HepG2 (cell line): ENCODE measurements around the gene DGKB. TPM values are rescaled to one million over a fixed set of nuclear protein-coding genes. Genes with fewer than 3 reads are reported as not detected.

Experiments
- ATAC-seq: fragments of 200-7000 bp; cut with Tn5 transposase; 3 replicates; pipeline ENCODE4 v1.9.1; 2020; ENCODE audit warnings: mild to moderate bottlenecking, moderate library complexity
- BruUV-seq: library from RNA; stranded (reverse); fragments of 400-500 nt; replicated peaks from 2 replicates; lab custom pipeline; 2021; lab: Mats Ljungman, UMichigan
- CTCF ChIA-PET: fragments of 300-600 bp; formaldehyde crosslinking; extraction: SDS; loops from one replicate; lab custom pipeline; 2021; ENCODE audit warnings: low total read pairs, inconsistent platforms, low intra/inter-chr PET ratio; lab: Yijun Ruan, JAX
- POLR2A ChIA-PET: fragments of 350-600 bp; sonication (Branson Sonifier 250); formaldehyde crosslinking; loops from one replicate; lab custom pipeline; 2020; ENCODE audit warnings: antibody characterized with exemption, inconsistent platforms; lab: Yijun Ruan, JAX
- DNase-seq: peaks from one replicate; pipeline ENCODE4 v3.0.0-alpha.2; 2015; ENCODE audit warnings: low spot score
- FAIRE-seq: peaks from 3 replicates; lab custom pipeline; 2011; peaks lifted over from hg19 to GRCh38; lab: Jason Lieb, UNC
- H2AFZ ChIP-seq: one replicate; pipeline ENCODE4 v1.6.1; 2011; ENCODE audit warnings: low read length, inconsistent platforms
- H3K27ac ChIP-seq: fragments of 300-600 bp; 3 replicates; pipeline ENCODE4 v1.8.0; 2011; ENCODE audit warnings: mixed run types, mild to moderate bottlenecking, mixed read lengths, low read length, inconsistent platforms; ENCODE audit not compliant: insufficient read depth; ENCODE audit errors: extremely low read length
- H3K27me3 ChIP-seq, 2 experiments: fragments of 200-600 bp in 1 of 2; 2 replicates in 1 of 2; 3 replicates in 1 of 2; pipeline versions ENCODE4 v1.6.0 to v1.8.0; 2011; ENCODE audit warnings: low read length in 2 of 2, mild to moderate bottlenecking in 2 of 2, moderate library complexity in 2 of 2, inconsistent platforms in 1 of 2; ENCODE audit not compliant: insufficient read depth in 2 of 2, control insufficient read depth in 1 of 2
- H3K36me3 ChIP-seq, 2 experiments: fragments of 200-600 bp in 1 of 2; replicated peaks in 1 of 2; 2 replicates in 1 of 2; 3 replicates in 1 of 2; pipeline versions ENCODE4 v1.5.1 to v1.8.0; 2011; ENCODE audit warnings: low read length in 2 of 2, inconsistent platforms in 1 of 2; ENCODE audit not compliant: insufficient read depth in 2 of 2, control insufficient read depth in 1 of 2
- H3K4me1 ChIP-seq: 2 replicates; pipeline ENCODE4 v1.5.1; 2012; ENCODE audit warnings: low read length, inconsistent platforms; ENCODE audit not compliant: insufficient read depth
- H3K4me2 ChIP-seq: 2 replicates; pipeline ENCODE4 v1.6.0; 2011; ENCODE audit warnings: low read depth, low read length, inconsistent platforms
- H3K4me3 ChIP-seq, 3 experiments: fragments of 200-600 bp in 1 of 3; sonication (generic), shearing (Covaris generic) in 1 of 3; replicated peaks in 1 of 3; 2 replicates each; pipeline ENCODE4 v1.5.1; 2011 to 2016; ENCODE audit warnings: low read length in 3 of 3, inconsistent platforms in 2 of 3, low read depth in 2 of 3, mild to moderate bottlenecking in 2 of 3, control low read depth in 1 of 3, mixed read lengths in 1 of 3; ENCODE audit not compliant: insufficient read depth in 1 of 3
- H3K79me2 ChIP-seq: one replicate; pipeline ENCODE4 v1.6.1; 2011; ENCODE audit warnings: low read length, inconsistent platforms; ENCODE audit not compliant: insufficient read depth
- H3K9ac ChIP-seq: 2 replicates; pipeline ENCODE4 v1.6.0; 2011; ENCODE audit warnings: mild to moderate bottlenecking, low read depth, low read length, inconsistent platforms; ENCODE audit not compliant: insufficient read depth
- H3K9me3 ChIP-seq: 2 replicates; pipeline ENCODE4 v1.5.1; 2012; ENCODE audit warnings: mild to moderate bottlenecking, low read length
- H4K20me1 ChIP-seq: 2 replicates; pipeline ENCODE4 v1.6.0; 2011; ENCODE audit warnings: inconsistent platforms, mild to moderate bottlenecking, low read length, moderate library complexity; ENCODE audit not compliant: insufficient read depth
- ETV5 ChIP-seq: IDR thresholded peaks from 2 replicates; pipeline ENCODE4 v1.6.1; 2018; ENCODE audit warnings: missing biosample characterization, missing genetic modification reagents, inconsistent platforms, borderline replicate concordance
- GABPA ChIP-seq, 2 experiments: IDR thresholded peaks; 2 replicates each; pipeline ENCODE4 v1.6.1; 2011 to 2016; ENCODE audit warnings: low read depth in 2 of 2, low read length in 1 of 2, missing biosample characterization in 1 of 2, missing genetic modification characterization in 1 of 2
- MIXL1 ChIP-seq: IDR thresholded peaks from 2 replicates; pipeline ENCODE4 v1.6.1; 2016
- SAFB2 ChIP-seq: sonication (generic); formaldehyde crosslinking; IDR thresholded peaks from 2 replicates; pipeline ENCODE4 v1.5.1; 2020; ENCODE audit warnings: missing genetic modification reagents, low read depth, mild to moderate bottlenecking, borderline replicate concordance
- ZNF17 ChIP-seq: sonication (generic); formaldehyde crosslinking; IDR thresholded peaks from 2 replicates; pipeline ENCODE4 v1.5.0; 2020; ENCODE audit warnings: mild to moderate bottlenecking, missing genetic modification reagents
- WGBS: methylation state at CpG from one replicate; pipeline ENCODE4 v1.1.6; 2017; ENCODE audit warnings: low lambda C conversion rate; 5-methylcytosine and 5-hydroxymethylcytosine counted together
- in situ Hi-C: cut with HindIII; loops from 2 replicates; pipeline ENCODE4 v1.10.0; 2017; ENCODE audit warnings: low pct_unique_long_range_greater_than_20kb; ENCODE audit not compliant: extremely low pct_ligation_motif_present
- intact Hi-C: fragments of 100-400 bp; cut with micrococcal nuclease; formaldehyde crosslinking; loops from one replicate; pipeline ENCODE4 v1.10.0; 2022; ENCODE audit not compliant: unreplicated experiment
- polyA plus RNA-seq, 8 experiments: library from polyadenylated mRNA; depleted of rRNA in 3 of 8; stranded (reverse) in 7 of 8; unstranded in 1 of 8; fragments of >200 nt; fragmentation: Illumina TruSeq in 4 of 8; extraction: Trizol in 4 of 8; gene quantifications; 2 replicates each; pipeline versions ENCODE4 v1.2.1 to v1.2.3, GENCODE V29; 2011 to 2016; ENCODE audit warnings: low read depth in 4 of 8, missing spikeins in 1 of 8, mixed read lengths in 1 of 8; ENCODE audit not compliant: insufficient read depth in 1 of 8
- total RNA-seq, 5 experiments: library from RNA; depleted of rRNA; stranded (reverse); fragments of >200 nt; fragmentation: Illumina TruSeq; extraction: Trizol; gene quantifications; 2 replicates each; pipeline ENCODE4 v1.2.3, GENCODE V29; 2016; ENCODE audit warnings: low read depth in 1 of 5
- TF ChIP-seq, protein P1 (sequence below): sonication (generic); formaldehyde crosslinking; IDR thresholded peaks from 2 replicates; pipeline ENCODE4 v1.8.1; 2023; ENCODE audit warnings: missing genetic modification reagents, inconsistent platforms, borderline replicate concordance
- TF ChIP-seq, protein P2 (sequence below), 2 experiments: fragments of 450-650 bp in 1 of 2; sonication (generic) in 1 of 2; formaldehyde crosslinking; IDR thresholded peaks; 2 replicates each; pipeline versions ENCODE4 v1.5.0 to v1.8.0; 2020 to 2022; ENCODE audit warnings: mild to moderate bottlenecking in 1 of 2, missing genetic modification reagents in 1 of 2
- TF ChIP-seq, protein P3 (sequence below): sonication (generic); formaldehyde crosslinking; IDR thresholded peaks from 2 replicates; pipeline ENCODE4 v1.5.0; 2020; ENCODE audit warnings: missing genetic modification reagents
- TF ChIP-seq, protein P4 (sequence below): sonication (generic); formaldehyde crosslinking; IDR thresholded peaks from 2 replicates; pipeline ENCODE4 v1.8.0; 2023; ENCODE audit warnings: mild to moderate bottlenecking, missing genetic modification reagents
- TF ChIP-seq, protein P5 (sequence below): sonication (generic); formaldehyde crosslinking; IDR thresholded peaks from 2 replicates; pipeline ENCODE4 v1.8.0; 2022; ENCODE audit warnings: missing genetic modification reagents, mild to moderate bottlenecking, inconsistent platforms, borderline replicate concordance
- TF ChIP-seq, protein P6 (sequence below): sonication (generic); formaldehyde crosslinking; IDR thresholded peaks from 2 replicates; pipeline ENCODE4 v1.4.0; 2020; ENCODE audit warnings: missing genetic modification reagents, low read depth, mild to moderate bottlenecking, borderline replicate concordance

The DGKB gene
- total and polyA plus RNA-seq, 2 of the 13 experiments (the other 11 are each of a cell fraction or from before 2014, with no cell fraction given) = not detected

DNA sequence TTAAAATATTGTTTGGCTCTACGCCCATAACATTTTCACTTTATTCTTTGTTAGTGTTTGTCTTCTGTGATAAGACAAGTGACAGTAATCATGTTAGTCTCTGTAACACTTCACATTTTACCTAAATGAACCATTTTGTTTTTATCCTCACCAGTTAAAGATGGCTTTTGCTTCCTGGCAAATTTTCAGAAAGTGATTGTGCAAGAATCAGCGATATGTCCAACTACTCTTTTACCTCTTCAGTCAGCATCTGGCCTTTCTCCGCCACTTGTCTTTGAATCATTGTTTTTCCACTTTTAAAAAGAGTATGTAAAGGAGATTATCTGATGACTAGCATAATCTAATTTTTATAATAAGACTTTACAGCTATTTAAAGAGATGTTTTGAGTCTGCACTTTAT is 3.5 kb downstream of the DGKB start:
- Histone ChIP-seq H3K4me3 (no peak overlapping the region), H3K79me2 (no peaks in the 10 kb centered on the region), H3K9ac (no peak overlapping the region), H3K4me2 (no peak overlapping the region), H3K4me1 (no peaks in the 10 kb centered on the region), H4K20me1 (no peaks in the 10 kb centered on the region), H3K27me3 (no peaks in the 10 kb centered on the region), H2AFZ (no peak overlapping the region), H3K27ac (no peak overlapping the region), H3K9me3 (no peaks in the 10 kb centered on the region), H3K36me3 (no peaks in the 10 kb centered on the region)
- 20% methylated on average over 3 of the region's 3 CpGs for WGBS
- intact Hi-C loops (no loop called here), in situ Hi-C loops (no loop called here)
- TF ChIP-seq SAFB2 (no peak), ETV5 (CRISPR knock-in tag) (no peak), ZNF17 (CRISPR knock-in tag) (no peak), GABPA (IDR thresholded peaks at IDR 0.05; ENCODE audit: low read depth, low read length) (no peak), GABPA (CRISPR knock-in tag; IDR thresholded peaks at IDR 0.05; ENCODE audit: low read depth) (no peak), MIXL1 (CRISPR knock-in tag) (no peak)
- TF ChIP-seq, protein P1, sequence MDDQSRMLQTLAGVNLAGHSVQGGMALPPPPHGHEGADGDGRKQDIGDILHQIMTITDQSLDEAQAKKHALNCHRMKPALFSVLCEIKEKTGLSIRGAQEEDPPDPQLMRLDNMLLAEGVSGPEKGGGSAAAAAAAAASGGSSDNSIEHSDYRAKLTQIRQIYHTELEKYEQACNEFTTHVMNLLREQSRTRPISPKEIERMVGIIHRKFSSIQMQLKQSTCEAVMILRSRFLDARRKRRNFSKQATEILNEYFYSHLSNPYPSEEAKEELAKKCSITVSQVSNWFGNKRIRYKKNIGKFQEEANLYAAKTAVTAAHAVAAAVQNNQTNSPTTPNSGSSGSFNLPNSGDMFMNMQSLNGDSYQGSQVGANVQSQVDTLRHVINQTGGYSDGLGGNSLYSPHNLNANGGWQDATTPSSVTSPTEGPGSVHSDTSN (CRISPR knock-in tag) = no peak
- TF ChIP-seq, protein P2, sequence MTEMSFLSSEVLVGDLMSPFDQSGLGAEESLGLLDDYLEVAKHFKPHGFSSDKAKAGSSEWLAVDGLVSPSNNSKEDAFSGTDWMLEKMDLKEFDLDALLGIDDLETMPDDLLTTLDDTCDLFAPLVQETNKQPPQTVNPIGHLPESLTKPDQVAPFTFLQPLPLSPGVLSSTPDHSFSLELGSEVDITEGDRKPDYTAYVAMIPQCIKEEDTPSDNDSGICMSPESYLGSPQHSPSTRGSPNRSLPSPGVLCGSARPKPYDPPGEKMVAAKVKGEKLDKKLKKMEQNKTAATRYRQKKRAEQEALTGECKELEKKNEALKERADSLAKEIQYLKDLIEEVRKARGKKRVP (CRISPR knock-in tag; IDR thresholded peaks at IDR 0.05) = no peak
- TF ChIP-seq, protein P3, sequence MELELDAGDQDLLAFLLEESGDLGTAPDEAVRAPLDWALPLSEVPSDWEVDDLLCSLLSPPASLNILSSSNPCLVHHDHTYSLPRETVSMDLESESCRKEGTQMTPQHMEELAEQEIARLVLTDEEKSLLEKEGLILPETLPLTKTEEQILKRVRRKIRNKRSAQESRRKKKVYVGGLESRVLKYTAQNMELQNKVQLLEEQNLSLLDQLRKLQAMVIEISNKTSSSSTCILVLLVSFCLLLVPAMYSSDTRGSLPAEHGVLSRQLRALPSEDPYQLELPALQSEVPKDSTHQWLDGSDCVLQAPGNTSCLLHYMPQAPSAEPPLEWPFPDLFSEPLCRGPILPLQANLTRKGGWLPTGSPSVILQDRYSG (CRISPR knock-in tag) = no peak
- TF ChIP-seq, protein P4, sequence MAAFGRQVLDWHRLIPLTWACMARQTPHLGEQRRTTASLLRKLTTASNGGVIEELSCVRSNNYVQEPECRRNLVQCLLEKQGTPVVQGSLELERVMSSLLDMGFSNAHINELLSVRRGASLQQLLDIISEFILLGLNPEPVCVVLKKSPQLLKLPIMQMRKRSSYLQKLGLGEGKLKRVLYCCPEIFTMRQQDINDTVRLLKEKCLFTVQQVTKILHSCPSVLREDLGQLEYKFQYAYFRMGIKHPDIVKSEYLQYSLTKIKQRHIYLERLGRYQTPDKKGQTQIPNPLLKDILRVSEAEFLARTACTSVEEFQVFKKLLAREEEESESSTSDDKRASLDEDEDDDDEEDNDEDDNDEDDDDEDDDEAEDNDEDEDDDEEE (CRISPR knock-in tag) = no peak
- TF ChIP-seq, protein P5, sequence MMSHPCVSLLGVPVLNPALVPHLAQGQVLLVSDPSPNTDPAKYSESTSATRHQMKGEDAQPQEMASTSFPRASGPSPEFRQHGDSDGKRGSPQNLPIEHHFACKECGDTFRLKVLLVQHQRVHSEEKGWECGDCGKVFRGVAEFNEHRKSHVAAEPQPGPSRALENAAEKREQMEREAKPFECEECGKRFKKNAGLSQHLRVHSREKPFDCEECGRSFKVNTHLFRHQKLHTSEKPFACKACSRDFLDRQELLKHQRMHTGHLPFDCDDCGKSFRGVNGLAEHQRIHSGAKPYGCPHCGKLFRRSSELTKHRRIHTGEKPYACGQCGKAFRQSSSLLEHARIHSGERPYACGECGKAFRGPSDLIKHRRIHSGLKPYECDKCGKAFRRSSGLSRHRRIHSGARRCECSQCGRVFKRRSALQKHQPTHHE = no peak
- TF ChIP-seq, protein P6, sequence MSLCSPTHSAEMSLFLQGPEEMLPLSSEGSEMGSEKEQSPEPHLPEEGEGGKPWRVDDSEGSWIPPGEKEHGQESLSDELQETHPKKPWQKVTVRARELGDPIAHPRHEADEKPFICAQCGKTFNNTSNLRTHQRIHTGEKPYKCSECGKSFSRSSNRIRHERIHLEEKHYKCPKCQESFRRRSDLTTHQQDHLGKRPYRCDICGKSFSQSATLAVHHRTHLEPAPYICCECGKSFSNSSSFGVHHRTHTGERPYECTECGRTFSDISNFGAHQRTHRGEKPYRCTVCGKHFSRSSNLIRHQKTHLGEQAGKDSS (CRISPR knock-in tag) = no peak
- FAIRE-seq = no peak
- ChIA-PET POLR2A (no interaction called here), CTCF (no interaction called here)
- BruUV-seq = no TSS peak
- DNase-seq = no peak
- ATAC-seq = no peak
